Measurements from ENCODE around the gene NUDT16L1. TPM values are rescaled to one million over a fixed set of nuclear protein-coding genes. Genes with fewer than 3 reads are reported as not detected.
A peak's percentile ranks its signal among the peaks of the same experiment; 100 is the strongest.
"Not testable (repeated sequence)": the region's sequence is repeated elsewhere in the genome, so short reads cannot be mapped to it uniquely, and the experiment has no call there.

The NUDT16L1 gene
- total and polyA plus RNA-seq, 2 donors, result 35.4 to 37.1 TPM

DNA sequence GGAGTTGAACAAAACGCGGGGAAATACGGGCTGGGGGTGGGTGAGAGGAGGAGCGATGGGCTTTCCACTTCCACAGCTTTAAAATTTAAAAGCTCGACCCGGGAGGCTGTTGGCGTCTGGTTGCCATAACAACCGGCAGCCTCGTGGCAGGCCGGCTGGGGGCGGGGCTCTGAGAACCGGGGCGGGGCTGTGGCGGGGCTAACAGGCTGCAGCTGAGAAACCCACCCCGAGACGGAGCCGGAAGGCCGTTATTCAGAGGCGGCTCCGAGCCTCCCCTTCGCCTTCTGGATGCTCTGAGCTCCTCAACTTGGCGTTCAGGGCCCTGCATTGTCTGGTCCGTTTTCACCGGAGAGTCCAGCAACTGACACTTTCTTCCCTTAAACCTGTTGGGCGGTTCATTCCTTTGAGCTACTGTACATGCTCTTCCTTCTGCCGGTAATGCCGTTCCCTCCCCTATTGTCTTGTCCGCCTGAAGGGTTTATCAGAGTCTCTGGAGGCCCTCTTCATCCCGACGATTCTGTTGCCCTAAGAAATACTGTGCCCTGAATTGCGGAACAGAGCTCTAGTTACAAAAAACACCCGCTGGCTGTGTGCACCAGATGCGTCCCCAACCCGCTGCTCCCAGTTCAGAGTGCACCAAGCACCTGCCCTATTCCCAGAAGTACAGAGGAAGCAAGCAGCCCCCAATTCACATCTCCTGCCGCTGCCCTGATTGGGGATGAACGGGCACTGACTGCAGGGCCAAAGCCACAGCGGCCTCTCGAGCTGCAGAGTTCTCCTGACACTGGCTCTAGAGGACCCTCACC, 41.6 kb downstream of the NUDT16L1 start:
- Histone ChIP-seq H3K27ac (ENCODE audit: low read depth in 1 of 2, low read length in 1 of 2) (peak overlapping the region; percentile 57 to 87), H3K36me3 (ENCODE audit: control insufficient read depth in 2 of 2, insufficient read depth in 2 of 2, low read length in 1 of 2) (no peaks in the 10 kb centered on the region), H3K9me3 (ENCODE audit: control insufficient read depth in 2 of 2, insufficient read depth in 1 of 2, low read length in 1 of 2) (peaks cover 0 to 4% of the 10 kb centered on the region in 2 donors), H3K4me1 (ENCODE audit: control insufficient read depth in 2 of 2, insufficient read depth in 2 of 2, low read length in 2 of 2) (peaks cover 10 to 17% of the 10 kb centered on the region in 2 donors), H3K4me3 (ENCODE audit: low read length in 2 of 2) (peak overlapping the region; percentile 73 to 93), H3K27me3 (ENCODE audit: control insufficient read depth in 2 of 2, insufficient read depth in 1 of 2, low read length in 1 of 2) (no peaks in the 10 kb centered on the region)
- peak; percentile 70 to 94 (median 87) for DNase-seq (ENCODE audit: low read depth in 6 of 9, low spot score in 9 of 9)
- 4% methylated on average over 38 of the region's 38 CpGs for WGBS

DNA sequence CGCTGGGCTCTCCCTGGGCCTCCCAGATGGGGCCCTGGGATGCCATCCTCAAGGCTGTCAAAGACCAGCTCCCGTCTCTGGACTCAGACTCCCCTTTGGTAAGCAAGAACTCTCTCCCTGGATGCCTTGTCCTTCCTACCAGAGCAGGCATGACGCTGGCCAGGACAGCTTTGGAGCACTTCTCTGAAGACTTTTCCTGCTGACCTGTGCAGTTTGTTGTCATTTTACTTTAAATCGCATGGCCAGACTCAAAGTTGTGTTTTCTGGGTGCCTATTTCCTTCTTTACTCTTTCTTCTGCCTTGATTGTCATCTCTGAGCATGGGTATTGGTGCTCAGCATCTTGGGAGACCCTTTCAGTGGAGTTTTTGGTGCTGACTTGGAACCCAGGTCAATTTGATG, 43.2 kb downstream of the NUDT16L1 start:
- WGBS, result 97% methylated on average over 4 of the region's 4 CpGs
- no peaks in the 10 kb centered on the region for H3K27me3 ChIP-seq (ENCODE audit: control insufficient read depth in 2 of 2, insufficient read depth in 1 of 2, low read length in 1 of 2)

DNA sequence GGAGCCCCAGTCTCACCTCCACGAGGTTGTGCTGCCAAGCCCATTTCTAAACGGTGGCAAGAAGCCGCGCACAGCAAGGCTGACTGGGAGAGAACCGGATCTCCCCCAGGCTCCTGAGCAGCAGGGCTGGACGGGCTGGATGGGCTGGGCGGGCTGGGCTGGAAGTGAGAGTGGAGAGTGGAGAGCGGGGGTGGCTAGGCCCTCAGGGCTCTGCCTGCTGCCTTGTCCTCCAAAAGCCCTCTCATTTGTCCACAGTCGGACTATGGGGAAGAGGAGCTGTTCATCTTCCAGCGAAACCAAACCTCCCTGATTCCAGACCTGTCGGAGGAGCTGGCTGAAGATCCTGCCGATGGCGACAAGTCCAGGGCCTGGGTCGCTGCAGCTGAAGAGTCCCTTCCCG, 44.2 kb downstream of the NUDT16L1 start:
- no peak for DNase-seq (ENCODE audit: low read depth in 6 of 9, low spot score in 9 of 9)
- Histone ChIP-seq H3K36me3 (ENCODE audit: control insufficient read depth in 2 of 2, insufficient read depth in 2 of 2, low read length in 1 of 2) (no peaks in the 10 kb centered on the region), H3K4me3 (ENCODE audit: low read length in 2 of 2) (no peak overlapping the region), H3K27ac (ENCODE audit: low read depth in 1 of 2, low read length in 1 of 2) (no peak overlapping the region), H3K4me1 (ENCODE audit: control insufficient read depth in 2 of 2, insufficient read depth in 2 of 2, low read length in 2 of 2) (peaks cover 10 to 17% of the 10 kb centered on the region in 2 donors), H3K27me3 (ENCODE audit: control insufficient read depth in 2 of 2, insufficient read depth in 1 of 2, low read length in 1 of 2) (no peaks in the 10 kb centered on the region), H3K9me3 (ENCODE audit: control insufficient read depth in 2 of 2, insufficient read depth in 1 of 2, low read length in 1 of 2) (peaks cover 0 to 4% of the 10 kb centered on the region in 2 donors)
- WGBS, result 93% methylated on average over 15 of the region's 15 CpGs

More for the DNA sequence above, 43.2 kb downstream of the NUDT16L1 start:
- no peak overlapping the region for H3K4me3 ChIP-seq (ENCODE audit: low read length in 2 of 2)
- H3K9me3 ChIP-seq (ENCODE audit: control insufficient read depth in 2 of 2, insufficient read depth in 1 of 2, low read length in 1 of 2), result peaks cover 0 to 4% of the 10 kb centered on the region in 2 donors
- DNase-seq (ENCODE audit: low read depth in 6 of 9, low spot score in 9 of 9), result no peak
- peaks cover 10 to 17% of the 10 kb centered on the region in 2 donors for H3K4me1 ChIP-seq (ENCODE audit: control insufficient read depth in 2 of 2, insufficient read depth in 2 of 2, low read length in 2 of 2)
- H3K36me3 ChIP-seq (ENCODE audit: control insufficient read depth in 2 of 2, insufficient read depth in 2 of 2, low read length in 1 of 2), result no peaks in the 10 kb centered on the region
- no peak overlapping the region for H3K27ac ChIP-seq (ENCODE audit: low read depth in 1 of 2, low read length in 1 of 2)

DNA sequence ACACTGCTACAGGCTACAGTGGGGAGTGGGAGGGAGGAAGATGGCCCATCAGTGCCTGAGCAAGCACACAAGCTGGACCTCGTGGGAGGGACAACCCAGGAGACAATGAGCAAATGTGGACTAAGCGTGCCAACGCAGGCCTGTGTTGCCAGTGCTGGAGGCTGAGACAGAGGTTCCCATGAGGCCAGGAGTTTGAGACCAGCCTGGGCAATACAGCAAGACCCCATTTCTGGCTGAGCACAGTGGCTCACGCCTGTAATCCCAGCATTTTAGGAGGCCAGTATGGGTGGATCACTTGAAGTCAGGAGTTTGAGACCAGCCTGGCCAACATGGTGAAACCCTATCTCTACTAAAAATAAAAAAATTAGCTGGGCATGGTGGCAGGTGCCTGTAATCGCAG, 45.0 kb downstream of the NUDT16L1 start:
- H3K9me3 ChIP-seq (ENCODE audit: control insufficient read depth in 2 of 2, insufficient read depth in 1 of 2, low read length in 1 of 2); H3K36me3 ChIP-seq (ENCODE audit: control insufficient read depth in 2 of 2, insufficient read depth in 2 of 2, low read length in 1 of 2); H3K4me3 ChIP-seq (ENCODE audit: low read length in 2 of 2); H3K27me3 ChIP-seq (ENCODE audit: control insufficient read depth in 2 of 2, insufficient read depth in 1 of 2, low read length in 1 of 2); DNase-seq (ENCODE audit: low read depth in 6 of 9, low spot score in 9 of 9); H3K27ac ChIP-seq (ENCODE audit: low read depth in 1 of 2, low read length in 1 of 2): not testable (repeated sequence)
- H3K4me1 ChIP-seq (ENCODE audit: control insufficient read depth in 2 of 2, insufficient read depth in 2 of 2, low read length in 2 of 2), result peaks cover 7 to 21% of the 10 kb centered on the region in 2 donors
- 96% methylated on average over 5 of the region's 5 CpGs for WGBS

DNA sequence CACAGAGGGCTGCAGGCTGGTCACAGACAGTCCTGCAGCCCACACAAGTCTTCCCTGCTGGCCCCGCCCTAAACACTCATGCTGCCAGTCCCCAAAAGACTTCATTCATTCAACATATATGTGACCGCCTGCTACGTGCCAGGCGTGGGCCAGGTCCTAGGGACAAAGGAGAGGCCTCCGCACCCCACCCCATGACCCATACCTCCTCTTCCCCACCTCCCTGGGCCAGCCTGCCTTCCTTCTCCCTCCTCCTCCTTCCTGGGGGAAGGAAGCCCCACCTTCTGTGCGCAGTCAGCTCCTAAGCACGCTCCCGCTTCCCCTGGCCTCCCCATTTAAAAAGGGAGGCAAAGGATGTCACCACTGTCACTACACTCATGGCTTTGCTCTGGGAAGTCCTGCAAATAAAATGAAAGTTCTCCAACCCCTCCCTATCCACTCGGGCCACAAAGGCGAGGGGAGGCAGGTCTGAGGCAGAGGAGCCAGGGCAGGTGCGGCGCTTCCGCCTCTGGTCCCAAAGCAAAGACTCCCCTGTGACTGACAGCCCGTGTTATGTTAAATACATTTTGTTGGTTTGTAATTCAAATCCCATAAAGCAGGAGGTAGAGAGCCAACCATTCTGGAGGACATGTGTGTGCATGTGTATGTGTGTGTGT, 50.0 kb downstream of the NUDT16L1 start:
- H3K36me3 ChIP-seq (ENCODE audit: control insufficient read depth in 2 of 2, insufficient read depth in 2 of 2, low read length in 1 of 2), result no peaks in the 10 kb centered on the region
- peak overlapping the region in 1 of 2 donors; percentile 18 for H3K4me3 ChIP-seq (ENCODE audit: low read length in 2 of 2)
- peak in 1 of 9 donors; percentile 38 for DNase-seq (ENCODE audit: low read depth in 6 of 9, low spot score in 9 of 9)
- no peaks in the 10 kb centered on the region for H3K27me3 ChIP-seq (ENCODE audit: control insufficient read depth in 2 of 2, insufficient read depth in 1 of 2, low read length in 1 of 2)
- H3K9me3 ChIP-seq (ENCODE audit: control insufficient read depth in 2 of 2, insufficient read depth in 1 of 2, low read length in 1 of 2), result no peaks in the 10 kb centered on the region
- WGBS, result 53% methylated on average over 14 of the region's 14 CpGs
- no peak overlapping the region for H3K27ac ChIP-seq (ENCODE audit: low read depth in 1 of 2, low read length in 1 of 2)
- peaks cover 11 to 35% of the 10 kb centered on the region in 2 donors for H3K4me1 ChIP-seq (ENCODE audit: control insufficient read depth in 2 of 2, insufficient read depth in 2 of 2, low read length in 2 of 2)

DNA sequence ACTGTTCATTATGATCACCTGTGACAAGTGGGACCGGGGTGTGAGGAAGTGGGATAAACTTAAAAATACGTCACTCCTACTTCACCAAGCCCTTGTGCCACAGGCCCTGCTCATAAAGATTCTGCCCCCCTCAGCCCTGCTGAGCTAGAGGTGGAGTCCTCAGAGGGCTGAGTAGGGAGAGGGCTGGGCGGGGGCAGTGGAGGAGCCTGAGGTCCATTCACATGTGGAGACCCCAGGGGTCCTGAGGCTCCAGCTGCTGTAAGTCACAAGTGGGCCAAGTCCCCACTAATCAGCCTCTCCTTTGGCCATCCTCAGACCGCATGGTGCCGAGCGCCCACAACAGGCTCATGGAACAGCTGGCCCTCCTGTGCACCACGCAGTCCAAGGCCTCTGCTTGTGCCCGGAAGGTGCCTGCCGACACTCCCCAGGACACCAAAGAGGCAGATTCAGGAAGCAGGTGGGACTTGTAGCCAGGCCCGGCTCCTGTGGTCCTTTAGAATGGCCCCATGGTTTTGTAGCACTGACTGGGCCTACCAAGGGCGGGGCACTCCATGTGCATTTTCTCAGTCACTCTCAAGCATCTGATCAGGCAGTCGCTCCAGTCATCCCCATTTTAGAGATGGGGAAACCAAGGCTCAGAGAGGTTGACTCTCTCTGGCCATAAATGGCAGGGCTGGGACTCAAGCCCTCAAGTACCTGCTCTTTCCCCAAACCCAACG, 51.4 kb downstream of the NUDT16L1 start:
- no peaks in the 10 kb centered on the region for H3K27me3 ChIP-seq (ENCODE audit: control insufficient read depth in 2 of 2, insufficient read depth in 1 of 2, low read length in 1 of 2)
- WGBS, result 92% methylated on average over 13 of the region's 13 CpGs
- H3K4me3 ChIP-seq (ENCODE audit: low read length in 2 of 2), result no peak overlapping the region
- DNase-seq (ENCODE audit: low read depth in 6 of 9, low spot score in 9 of 9), result no peak
- no peak overlapping the region for H3K27ac ChIP-seq (ENCODE audit: low read depth in 1 of 2, low read length in 1 of 2)
- no peaks in the 10 kb centered on the region for H3K9me3 ChIP-seq (ENCODE audit: control insufficient read depth in 2 of 2, insufficient read depth in 1 of 2, low read length in 1 of 2)
- H3K4me1 ChIP-seq (ENCODE audit: control insufficient read depth in 2 of 2, insufficient read depth in 2 of 2, low read length in 2 of 2), result peaks cover 14 to 44% of the 10 kb centered on the region in 2 donors
- H3K36me3 ChIP-seq (ENCODE audit: control insufficient read depth in 2 of 2, insufficient read depth in 2 of 2, low read length in 1 of 2), result peaks cover 1 to 3% of the 10 kb centered on the region in 2 donors

DNA sequence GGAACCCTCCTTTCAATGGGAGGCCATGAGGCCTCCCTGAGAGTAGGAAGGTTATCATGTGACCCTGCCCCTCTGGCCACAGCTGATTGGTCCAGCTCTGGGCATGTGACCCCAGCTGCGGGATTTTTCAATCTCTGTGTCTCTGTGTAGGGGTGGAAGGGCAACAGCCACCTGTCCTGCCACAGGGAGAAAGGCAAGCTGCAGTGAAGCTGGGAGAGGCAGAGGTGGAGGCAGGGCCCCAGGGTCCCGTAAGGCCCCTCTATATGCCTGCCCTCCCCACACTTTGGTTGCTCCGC, 51.9 kb downstream of the NUDT16L1 start:
- Histone ChIP-seq H3K36me3 (ENCODE audit: control insufficient read depth in 2 of 2, insufficient read depth in 2 of 2, low read length in 1 of 2) (peaks cover 3 to 6% of the 10 kb centered on the region in 2 donors), H3K9me3 (ENCODE audit: control insufficient read depth in 2 of 2, insufficient read depth in 1 of 2, low read length in 1 of 2) (no peaks in the 10 kb centered on the region), H3K27ac (ENCODE audit: low read depth in 1 of 2, low read length in 1 of 2) (no peak overlapping the region), H3K27me3 (ENCODE audit: control insufficient read depth in 2 of 2, insufficient read depth in 1 of 2, low read length in 1 of 2) (no peaks in the 10 kb centered on the region), H3K4me3 (ENCODE audit: low read length in 2 of 2) (no peak overlapping the region), H3K4me1 (ENCODE audit: control insufficient read depth in 2 of 2, insufficient read depth in 2 of 2, low read length in 2 of 2) (peaks cover 14 to 44% of the 10 kb centered on the region in 2 donors)
- WGBS, result 95% methylated on average over 3 of the region's 3 CpGs
- DNase-seq (ENCODE audit: low read depth in 6 of 9, low spot score in 9 of 9), result no peak

All from thymus (tissue), 11 donors.